Measurements from ENCODE around the gene VEGFA. TPM values are rescaled to one million over a fixed set of nuclear protein-coding genes. Genes with fewer than 3 reads are reported as not detected.

The VEGFA gene
- total RNA-seq, 1 experiment from 2014 or later: 112 TPM

GRCh38 chr6:43736211-43736786 lies 33.7 kb upstream of the VEGFA start:
- no peak overlapping the region for H3K4me3 ChIP-seq
- no peak overlapping the region for H3K27ac ChIP-seq
- POLR2A ChIA-PET (ENCODE audit: unreplicated experiment): no interaction called here
- peaks cover 24% of the 10 kb centered on the region for H3K4me1 ChIP-seq (replicated peaks; ENCODE audit: insufficient read depth)
- CTCF ChIA-PET: interaction anchor here (0.6 kb wide), 1 partner anchor 501 kb away, joined by 8 read pairs; no protein-coding TSS in a partner anchor
- intact Hi-C loops (cut with micrococcal nuclease; ENCODE audit: unreplicated experiment): no loop called here
- H2AFZ ChIP-seq: no peak overlapping the region
- no peak for DNase-seq
- H3K4me2 ChIP-seq: no peak overlapping the region
- H3K9me2 ChIP-seq (ENCODE audit: insufficient read depth): peaks cover 5% of the 10 kb centered on the region; the same call in 1 of the 2 replicates
- no TSS peak for BruUV-seq (replicated peaks)
- H3K79me2 ChIP-seq (ENCODE audit: low read depth): no peaks in the 10 kb centered on the region
- no peak for TF ChIP-seq EZH2 (IDR thresholded peaks at IDR 0.05; ENCODE audit: low read depth)
- TF ChIP-seq CTCF (conservative IDR thresholded peaks at IDR 0.05): no peak
- no peaks in the 10 kb centered on the region for H3K27me3 ChIP-seq (ENCODE audit: insufficient read depth, low read depth)
- H3F3A ChIP-seq (ENCODE audit: insufficient read depth, low read depth): peaks cover 10% of the 10 kb centered on the region; the same call in 1 of the 2 replicates
- H3K36me3 ChIP-seq (ENCODE audit: low read depth): no peaks in the 10 kb centered on the region
- peaks cover under 1% of the 10 kb centered on the region; the same call in 1 of the 2 replicates for H3K9me3 ChIP-seq (ENCODE audit: insufficient read depth, low read depth)
- no peaks in the 10 kb centered on the region for H4K20me1 ChIP-seq (ENCODE audit: insufficient read depth)

- CTCF ChIA-PET: no interaction called here
- H3K36me3 ChIP-seq (ENCODE audit: low read depth): no peaks in the 10 kb centered on the region
- BruUV-seq (replicated peaks): no TSS peak
- peaks cover 29% of the 10 kb centered on the region for H3K4me1 ChIP-seq (replicated peaks; ENCODE audit: insufficient read depth)
- H3K79me2 ChIP-seq (ENCODE audit: low read depth): no peaks in the 10 kb centered on the region
- H3K9me2 ChIP-seq (ENCODE audit: insufficient read depth): peaks cover 5% of the 10 kb centered on the region; the same call in 1 of the 2 replicates
- H3F3A ChIP-seq (ENCODE audit: insufficient read depth, low read depth): peaks cover 10% of the 10 kb centered on the region; the same call in 1 of the 2 replicates
- POLR2A ChIA-PET (ENCODE audit: unreplicated experiment): no interaction called here
- TF ChIP-seq CTCF (conservative IDR thresholded peaks at IDR 0.05) (no peak), EZH2 (IDR thresholded peaks at IDR 0.05; ENCODE audit: low read depth) (no peak)
- intact Hi-C loops (cut with micrococcal nuclease; ENCODE audit: unreplicated experiment): no loop called here
- no peak overlapping the region for H3K27ac ChIP-seq
- H2AFZ ChIP-seq: no peak overlapping the region
- H4K20me1 ChIP-seq (ENCODE audit: insufficient read depth): no peaks in the 10 kb centered on the region
- DNase-seq: no peak
- H3K27me3 ChIP-seq (ENCODE audit: insufficient read depth, low read depth): no peaks in the 10 kb centered on the region
- H3K4me2 ChIP-seq: no peak overlapping the region
- no peaks in the 10 kb centered on the region for H3K9me3 ChIP-seq (ENCODE audit: insufficient read depth, low read depth)
- H3K4me3 ChIP-seq: no peak overlapping the region
These were observed 33.2 kb upstream of the VEGFA start for GRCh38 chr6:43736844-43737243.

GRCh38 chr6:43737272-43738081 lies 32.5 kb upstream of the VEGFA start:
- no peaks in the 10 kb centered on the region for H3K9me3 ChIP-seq (ENCODE audit: insufficient read depth, low read depth)
- no peaks in the 10 kb centered on the region for H3K27me3 ChIP-seq (ENCODE audit: insufficient read depth, low read depth)
- ChIA-PET POLR2A (ENCODE audit: unreplicated experiment) (interaction anchor here (0.6 kb wide), 1 partner anchor 28 kb away, joined by 3 read pairs; no protein-coding TSS in a partner anchor), CTCF (interaction anchor here (0.7 kb wide), 1 partner anchor 9 kb away, joined by 5 read pairs; no protein-coding TSS in a partner anchor)
- H3K4me2 ChIP-seq: peak overlapping the region; percentile 13; the same call in 1 of the 2 replicates
- H3F3A ChIP-seq (ENCODE audit: insufficient read depth, low read depth): peaks cover 7% of the 10 kb centered on the region; the same call in 1 of the 2 replicates
- no peaks in the 10 kb centered on the region for H4K20me1 ChIP-seq (ENCODE audit: insufficient read depth)
- H3K27ac ChIP-seq: no peak overlapping the region
- TF ChIP-seq EZH2 (IDR thresholded peaks at IDR 0.05; ENCODE audit: low read depth): no peak
- no peak for TF ChIP-seq CTCF (conservative IDR thresholded peaks at IDR 0.05)
- no peaks in the 10 kb centered on the region for H3K9me2 ChIP-seq (ENCODE audit: insufficient read depth)
- no peaks in the 10 kb centered on the region for H3K79me2 ChIP-seq (ENCODE audit: low read depth)
- DNase-seq: peak in 1 of 2 experiments; percentile 12
- no peak overlapping the region for H3K4me3 ChIP-seq
- peaks cover 32% of the 10 kb centered on the region for H3K4me1 ChIP-seq (replicated peaks; ENCODE audit: insufficient read depth)
- no peak overlapping the region for H2AFZ ChIP-seq
- BruUV-seq (replicated peaks): no TSS peak
- no peaks in the 10 kb centered on the region for H3K36me3 ChIP-seq (ENCODE audit: low read depth)
- intact Hi-C loops (cut with micrococcal nuclease; ENCODE audit: unreplicated experiment): no loop called here

Data from PC-9 (cell line).